Ishikawa (cell line): Measurements from ENCODE around the gene SLC15A3.

Source experiments
- CEBPB ChIP-seq: IDR thresholded peaks from 2 replicates; pipeline ENCODE4 v1.6.1; 2012
- EGR1 ChIP-seq: IDR thresholded peaks from 2 replicates; pipeline ENCODE4 v1.6.1; 2012
- EP300 ChIP-seq: IDR thresholded peaks from 2 replicates; pipeline ENCODE4 v1.6.1; 2012; ENCODE audit warnings: borderline replicate concordance
- FOXM1 ChIP-seq: IDR thresholded peaks from 2 replicates; pipeline ENCODE4 v1.6.1; 2012; ENCODE audit warnings: low read depth, borderline replicate concordance
- NFIC ChIP-seq: IDR thresholded peaks from 2 replicates; pipeline ENCODE4 v1.6.1; 2012
- RAD21 ChIP-seq: IDR thresholded peaks from 2 replicates; pipeline ENCODE4 v1.6.1; 2012; ENCODE audit warnings: low read depth
- REST ChIP-seq: IDR thresholded peaks from 2 replicates; pipeline ENCODE4 v1.6.1; 2012; ENCODE audit warnings: low read depth, mild to moderate bottlenecking
- TAF1 ChIP-seq: IDR thresholded peaks from 2 replicates; pipeline ENCODE4 v1.6.1; 2012; ENCODE audit warnings: low read depth, mild to moderate bottlenecking
- TCF12 ChIP-seq: IDR thresholded peaks from 2 replicates; pipeline ENCODE4 v1.6.1; 2012; ENCODE audit warnings: low read depth
- TEAD4 ChIP-seq: IDR thresholded peaks from 2 replicates; pipeline ENCODE4 v1.6.1; 2012
- YY1 ChIP-seq: IDR thresholded peaks from 2 replicates; pipeline ENCODE4 v1.6.1; 2012; ENCODE audit warnings: low read depth
- ZBTB7A ChIP-seq: IDR thresholded peaks from 2 replicates; pipeline ENCODE4 v1.6.1; 2012; ENCODE audit warnings: low read depth
- TF ChIP-seq, protein P1 (sequence below): IDR thresholded peaks from 2 replicates; pipeline ENCODE4 v1.6.1; 2012
- TF ChIP-seq, protein P2 (sequence below): IDR thresholded peaks from 2 replicates; pipeline ENCODE4 v1.6.1; 2012

- TF ChIP-seq CEBPB (no peak), FOXM1 (no peak), RAD21 (no peak), TAF1 (no peak), EP300 (no peak), TCF12 (no peak), EGR1 (no peak), TEAD4 (no peak), REST (no peak), YY1 (no peak), NFIC (no peak), ZBTB7A (no peak)
- TF ChIP-seq, protein P1, sequence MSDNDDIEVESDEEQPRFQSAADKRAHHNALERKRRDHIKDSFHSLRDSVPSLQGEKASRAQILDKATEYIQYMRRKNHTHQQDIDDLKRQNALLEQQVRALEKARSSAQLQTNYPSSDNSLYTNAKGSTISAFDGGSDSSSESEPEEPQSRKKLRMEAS = no peak
- TF ChIP-seq, protein P2, sequence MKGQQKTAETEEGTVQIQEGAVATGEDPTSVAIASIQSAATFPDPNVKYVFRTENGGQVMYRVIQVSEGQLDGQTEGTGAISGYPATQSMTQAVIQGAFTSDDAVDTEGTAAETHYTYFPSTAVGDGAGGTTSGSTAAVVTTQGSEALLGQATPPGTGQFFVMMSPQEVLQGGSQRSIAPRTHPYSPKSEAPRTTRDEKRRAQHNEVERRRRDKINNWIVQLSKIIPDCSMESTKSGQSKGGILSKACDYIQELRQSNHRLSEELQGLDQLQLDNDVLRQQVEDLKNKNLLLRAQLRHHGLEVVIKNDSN = no peak
These were observed 49.4 kb downstream of the SLC15A3 start for GRCh38 chr11:60902625-60903024.
